Lower lobe of right lung (tissue), 2 donors: ENCODE results near the gene SEZ6. TPM values are rescaled to one million over a fixed set of nuclear protein-coding genes. Genes with fewer than 3 reads are reported as not detected.

ENCODE experiments used
- ATAC-seq, 2 donors: fragments of 200-7000 bp; cut with Tn5 transposase; one replicate each; pipeline ENCODE4 v1.9.1; 2020 to 2022; ENCODE audit warnings: mild to moderate bottlenecking in 2 of 2, moderate library complexity in 2 of 2
- DNase-seq: peaks from one replicate; pipeline ENCODE4 v3.0.0-alpha.2; 2020
- H3K27ac ChIP-seq: fragments of 200-600 bp; one replicate; pipeline ENCODE4 v1.8.0; 2022
- H3K27me3 ChIP-seq: fragments of 200-600 bp; one replicate; pipeline ENCODE4 v1.8.0; 2022; ENCODE audit warnings: low read depth
- H3K36me3 ChIP-seq: fragments of 200-600 bp; one replicate; pipeline ENCODE4 v1.8.0; 2022; ENCODE audit warnings: mild to moderate bottlenecking
- H3K4me1 ChIP-seq: fragments of 200-600 bp; one replicate; pipeline ENCODE4 v1.8.0; 2022
- H3K4me3 ChIP-seq: fragments of 200-600 bp; one replicate; pipeline ENCODE4 v1.8.0; 2022; ENCODE audit warnings: mild to moderate bottlenecking
- H3K9me3 ChIP-seq: fragments of 200-600 bp; one replicate; pipeline ENCODE4 v1.8.0; 2022
- intact Hi-C: fragments of 100-400 bp; cut with DNase I; formaldehyde crosslinking; loops from one replicate; pipeline ENCODE4 v1.11.0; 2022
- total RNA-seq: library from RNA; stranded (reverse); fragmentation: NEBNext Ultra II Directional; extraction: Animal tissue kit (Norgen Biotek cat#: 25700); gene quantifications from one replicate; pipeline ENCODE4 v1.2.1, GENCODE V29; 2021
- TF ChIP-seq, protein P1 (sequence below): fragments of 200-600 bp; IDR thresholded peaks from one replicate; pipeline ENCODE4 v1.8.0; 2022; ENCODE audit warnings: antibody characterized with exemption, mild to moderate bottlenecking
- donor health status: DM: no; HTN: yes; CAD: no; lungs with severe emphysema.

SEZ6 gene
- total RNA-seq, 1 donor from 2014 or later: not detected

- no peaks in the 10 kb centered on the region for H3K27me3 ChIP-seq
- DNase-seq (no peak), ATAC-seq (no peak)
- intact Hi-C loops: loop anchor here (10.0 kb wide), 1 partner anchor 147 kb away; no protein-coding TSS in a partner anchor
- H3K4me1 ChIP-seq: peaks cover 28% of the 10 kb centered on the region
- H3K9me3 ChIP-seq: no peaks in the 10 kb centered on the region
- no peak overlapping the region for H3K4me3 ChIP-seq
- TF ChIP-seq, protein P1, sequence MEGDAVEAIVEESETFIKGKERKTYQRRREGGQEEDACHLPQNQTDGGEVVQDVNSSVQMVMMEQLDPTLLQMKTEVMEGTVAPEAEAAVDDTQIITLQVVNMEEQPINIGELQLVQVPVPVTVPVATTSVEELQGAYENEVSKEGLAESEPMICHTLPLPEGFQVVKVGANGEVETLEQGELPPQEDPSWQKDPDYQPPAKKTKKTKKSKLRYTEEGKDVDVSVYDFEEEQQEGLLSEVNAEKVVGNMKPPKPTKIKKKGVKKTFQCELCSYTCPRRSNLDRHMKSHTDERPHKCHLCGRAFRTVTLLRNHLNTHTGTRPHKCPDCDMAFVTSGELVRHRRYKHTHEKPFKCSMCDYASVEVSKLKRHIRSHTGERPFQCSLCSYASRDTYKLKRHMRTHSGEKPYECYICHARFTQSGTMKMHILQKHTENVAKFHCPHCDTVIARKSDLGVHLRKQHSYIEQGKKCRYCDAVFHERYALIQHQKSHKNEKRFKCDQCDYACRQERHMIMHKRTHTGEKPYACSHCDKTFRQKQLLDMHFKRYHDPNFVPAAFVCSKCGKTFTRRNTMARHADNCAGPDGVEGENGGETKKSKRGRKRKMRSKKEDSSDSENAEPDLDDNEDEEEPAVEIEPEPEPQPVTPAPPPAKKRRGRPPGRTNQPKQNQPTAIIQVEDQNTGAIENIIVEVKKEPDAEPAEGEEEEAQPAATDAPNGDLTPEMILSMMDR: no peak
- peak overlapping the region; percentile 49 for H3K27ac ChIP-seq
- H3K36me3 ChIP-seq: peaks cover 98% of the 10 kb centered on the region
Measured at GRCh38 chr17:28911411-28912045, 94.3 kb downstream of the SEZ6 start.

GRCh38 chr17:28910534-28910933, 95.3 kb downstream of the SEZ6 start:
- DNase-seq: no peak
- peaks cover 98% of the 10 kb centered on the region for H3K36me3 ChIP-seq
- intact Hi-C loops: loop anchor here (10.0 kb wide), 1 partner anchor 146 kb away; no protein-coding TSS in a partner anchor

DNA sequence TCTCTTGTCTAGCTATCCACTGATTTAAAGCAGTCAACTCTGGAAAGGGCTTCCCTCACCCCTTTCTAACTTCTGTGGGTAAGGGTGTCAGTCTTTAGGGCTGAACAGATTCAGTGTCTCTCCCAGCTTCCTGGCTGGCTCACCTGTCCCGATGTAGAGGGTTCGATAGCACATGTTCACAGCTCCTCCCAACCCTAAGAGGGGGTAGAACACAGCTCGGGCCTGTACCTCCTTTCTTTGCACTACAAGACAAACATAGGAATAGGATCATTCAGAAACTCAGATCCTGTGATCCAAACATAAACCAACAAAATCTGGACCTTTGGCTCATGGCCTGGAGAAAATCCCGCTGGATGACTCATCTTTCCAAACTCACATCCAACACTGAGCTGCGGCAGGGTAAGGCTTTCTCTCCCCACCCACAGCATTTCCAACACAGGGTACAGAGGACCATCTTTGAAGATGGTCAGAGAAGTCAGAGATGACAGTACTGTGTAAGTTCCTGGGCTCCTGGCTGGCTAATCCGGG, 97.1 kb downstream of the SEZ6 start:
- peak overlapping the region; percentile 51 for H3K27ac ChIP-seq
- DNase-seq (no peak), ATAC-seq (peak; percentile 27 to 28)
- no peak overlapping the region for H3K4me3 ChIP-seq
- H3K27me3 ChIP-seq: no peaks in the 10 kb centered on the region
- TF ChIP-seq, protein P1: no peak
- H3K9me3 ChIP-seq: no peaks in the 10 kb centered on the region
- H3K4me1 ChIP-seq: peaks cover 28% of the 10 kb centered on the region
- intact Hi-C loops: no loop called here
- H3K36me3 ChIP-seq: peaks cover 82% of the 10 kb centered on the region

More at GRCh38 chr17:28910534-28910933, 95.3 kb downstream of the SEZ6 start:
- no peaks in the 10 kb centered on the region for H3K27me3 ChIP-seq
- no peak overlapping the region for H3K27ac ChIP-seq
- no peak overlapping the region for H3K4me3 ChIP-seq
- no peaks in the 10 kb centered on the region for H3K9me3 ChIP-seq
- peaks cover 28% of the 10 kb centered on the region for H3K4me1 ChIP-seq
- ATAC-seq: no peak
- TF ChIP-seq, protein P1: no peak

GRCh38 chr17:28907709-28908475, 97.9 kb downstream of the SEZ6 start:
- intact Hi-C loops: no loop called here
- TF ChIP-seq, protein P1: no peak
- Histone ChIP-seq H3K27ac (peak overlapping the region; percentile 51), H3K4me3 (no peak overlapping the region), H3K27me3 (no peaks in the 10 kb centered on the region), H3K36me3 (peaks cover 74% of the 10 kb centered on the region), H3K4me1 (peaks cover 33% of the 10 kb centered on the region), H3K9me3 (no peaks in the 10 kb centered on the region)
- no peak for ATAC-seq
- no peak for DNase-seq

DNA sequence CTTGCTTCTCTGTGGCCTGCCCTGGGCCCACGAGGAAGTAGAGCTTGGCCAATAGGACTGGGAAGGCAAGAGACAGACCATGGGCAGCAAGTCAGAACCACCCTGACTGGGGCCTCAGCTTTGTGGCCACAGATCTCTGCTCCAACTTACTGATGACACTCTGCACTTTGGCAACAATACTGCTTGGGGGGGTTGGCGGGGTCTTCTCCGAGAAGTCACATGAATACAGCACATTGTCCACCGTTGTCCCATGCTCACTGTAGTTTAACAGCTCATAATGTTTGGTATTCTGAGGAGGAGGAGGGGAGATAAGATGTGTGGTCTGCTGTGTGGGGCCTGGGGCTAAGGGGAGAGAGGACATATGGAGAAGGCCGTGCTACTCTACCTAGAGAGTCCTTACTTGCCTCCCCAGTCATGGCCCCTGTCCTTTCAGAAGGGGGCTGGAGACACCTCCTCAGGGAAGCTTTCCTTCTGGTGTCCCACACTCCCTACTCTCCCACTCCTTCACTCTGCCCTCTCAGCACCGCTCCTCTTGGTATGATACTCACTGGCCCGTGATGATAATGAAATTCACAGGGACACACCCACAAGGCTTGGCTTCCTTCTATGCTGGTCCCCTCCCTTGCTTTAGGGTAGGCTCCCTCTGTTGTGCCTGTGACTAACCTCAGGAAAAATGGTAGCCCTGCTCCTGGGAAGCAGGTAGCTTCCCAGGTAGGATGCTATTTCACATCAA, 99.0 kb downstream of the SEZ6 start:
- Histone ChIP-seq H3K27ac (no peak overlapping the region), H3K27me3 (no peaks in the 10 kb centered on the region), H3K4me1 (peaks cover 27% of the 10 kb centered on the region), H3K36me3 (peaks cover 64% of the 10 kb centered on the region), H3K9me3 (no peaks in the 10 kb centered on the region), H3K4me3 (no peak overlapping the region)
- intact Hi-C loops: no loop called here
- DNase-seq (no peak), ATAC-seq (no peak)
- TF ChIP-seq, protein P1: no peak
